ENCODE measurements around the gene HARS2. TPM values are rescaled to one million over a fixed set of nuclear protein-coding genes. Genes with fewer than 3 reads are reported as not detected.

HARS2 gene
- total RNA-seq, 2 donors from 2014 or later, result 16.8 to 19.2 TPM

Small RNA genes lying within 50 kb of the gene (microRNA-seq; reads per million reads assigned to microRNA genes)
- gene MIR3655 (ENCODE audit: borderline microRNAs expressed in 2 of 2), result 0 reads per million in 2 donors

Other genes with a start within 250 kb of the HARS2 start
- gene EIF4EBP3, start 143.8 kb upstream of the HARS2 start, total RNA-seq, result 10 to 100 TPM in 1 of 2 donors, 1 to 10 TPM in 1; 8.5 to 11.0 TPM
- gene SRA1, start 134.0 kb upstream of the HARS2 start, total RNA-seq, result 10 to 100 TPM; 27.9 to 28.0 TPM
- 10 to 100 TPM; 12.5 to 19.7 TPM for gene APBB3, start 126.9 kb upstream of the HARS2 start, total RNA-seq
- 10 to 100 TPM; 43.9 to 55.0 TPM for gene SLC35A4, start 126.6 kb upstream of the HARS2 start, total RNA-seq
- 10 to 100 TPM; 64.6 to 68.8 TPM for gene CD14, start 58.3 kb upstream of the HARS2 start, total RNA-seq
- gene TMCO6, start 52.0 kb upstream of the HARS2 start, total RNA-seq, result 10 to 100 TPM in 1 of 2 donors, 1 to 10 TPM in 1; 6.6 to 11.2 TPM
- gene NDUFA2, start 43.8 kb upstream of the HARS2 start, total RNA-seq, result 10 to 100 TPM; 37.4 to 45.9 TPM
- 10 to 100 TPM; 63.1 to 70.3 TPM for gene IK, start 43.6 kb upstream of the HARS2 start, total RNA-seq
- 10 to 100 TPM; 13.0 to 14.9 TPM for gene WDR55, start 26.6 kb upstream of the HARS2 start, total RNA-seq
- gene DND1, start 17.9 kb upstream of the HARS2 start, total RNA-seq, result under 1 TPM; 0.52 to 0.56 TPM
- 10 to 100 TPM; 38.0 to 48.2 TPM for gene HARS1, start 85 bp upstream of the HARS2 start, total RNA-seq
- 10 to 100 TPM; 31.8 to 34.9 TPM for gene ZMAT2, start 9.0 kb downstream of the HARS2 start, total RNA-seq
- not detected for gene PCDHA1, start 94.7 kb downstream of the HARS2 start, total RNA-seq
- under 1 TPM in 1 of 2 donors, not detected in 1; 0.14 TPM for gene PCDHA2, start 103.4 kb downstream of the HARS2 start, total RNA-seq
- gene PCDHA3, start 109.6 kb downstream of the HARS2 start, total RNA-seq, result under 1 TPM; 0.19 to 0.23 TPM
- under 1 TPM; 0.32 to 0.48 TPM for gene PCDHA4, start 115.6 kb downstream of the HARS2 start, total RNA-seq
- gene PCDHA5, start 130.2 kb downstream of the HARS2 start, total RNA-seq, result under 1 TPM; 0.14 TPM
- under 1 TPM; 0.14 to 0.23 TPM for gene PCDHA6, start 136.5 kb downstream of the HARS2 start, total RNA-seq
- under 1 TPM in 1 of 2 donors, not detected in 1; 0.19 TPM for gene PCDHA7, start 142.8 kb downstream of the HARS2 start, total RNA-seq
- gene PCDHA8, start 149.7 kb downstream of the HARS2 start, total RNA-seq, result not detected
- under 1 TPM; 0.14 TPM for gene PCDHA9, start 156.9 kb downstream of the HARS2 start, total RNA-seq
- gene PCDHA10, start 164.4 kb downstream of the HARS2 start, total RNA-seq, result under 1 TPM; 0.52 to 0.60 TPM
- gene PCDHA11, start 177.5 kb downstream of the HARS2 start, total RNA-seq, result under 1 TPM; 0.14 TPM
- under 1 TPM in 1 of 2 donors, not detected in 1; 0.24 TPM for gene PCDHA12, start 183.9 kb downstream of the HARS2 start, total RNA-seq
- gene PCDHA13, start 190.7 kb downstream of the HARS2 start, total RNA-seq, result under 1 TPM in 1 of 2 donors, not detected in 1; 0.05 TPM
- gene PCDHAC1, start 234.8 kb downstream of the HARS2 start, total RNA-seq, result under 1 TPM; 0.14 to 0.24 TPM

Measured in posterior vena cava (tissue), 2 donors.